Calu3 (cell line): ENCODE measurements around the gene C17orf50. TPM values are rescaled to one million over a fixed set of nuclear protein-coding genes. Genes with fewer than 3 reads are reported as not detected.

Experiments used
- BruUV-seq: library from RNA; stranded (reverse); fragments of 400-500 nt; replicated peaks from 2 replicates; lab custom pipeline; 2021; lab: Mats Ljungman, UMichigan
- CTCF ChIA-PET: fragments of 300-600 bp; sonication (Branson Sonifier 250); formaldehyde crosslinking; loops from one replicate; lab custom pipeline; 2022; ENCODE audit warnings: antibody characterized with exemption; lab: Charles Lee
- DNase-seq: peaks from one replicate; pipeline ENCODE4 v3.0.0; 2022
- H3K27ac Mint-ChIP-seq: one replicate; pipeline ENCODE4 v1.8.0; 2022; ENCODE audit warnings: mixed read lengths; ENCODE audit not compliant: unreplicated experiment
- H3K27me3 Mint-ChIP-seq: one replicate; pipeline ENCODE4 v1.8.0; 2022; ENCODE audit warnings: mixed read lengths; ENCODE audit not compliant: unreplicated experiment
- H3K36me3 Mint-ChIP-seq: one replicate; pipeline ENCODE4 v1.8.0; 2022; ENCODE audit warnings: mild to moderate bottlenecking, moderate library complexity, mixed read lengths; ENCODE audit not compliant: insufficient read depth, unreplicated experiment
- H3K4me1 Mint-ChIP-seq: one replicate; pipeline ENCODE4 v1.8.0; 2022; ENCODE audit warnings: mild to moderate bottlenecking, low read depth, mixed read lengths; ENCODE audit not compliant: unreplicated experiment
- H3K4me3 Mint-ChIP-seq: one replicate; pipeline ENCODE4 v1.8.0; 2022; ENCODE audit warnings: mild to moderate bottlenecking, low read depth, moderate library complexity, mixed read lengths; ENCODE audit not compliant: unreplicated experiment
- H3K9me3 Mint-ChIP-seq: one replicate; pipeline ENCODE4 v1.8.0; 2022; ENCODE audit warnings: low read depth, mixed read lengths; ENCODE audit not compliant: unreplicated experiment
- CTCF ChIP-seq: fragments of 200-600 bp; IDR thresholded peaks from one replicate; pipeline ENCODE4 v1.8.0; 2022; ENCODE audit warnings: antibody characterized with exemption; ENCODE audit not compliant: unreplicated experiment
- intact Hi-C: fragments of 100-400 bp; cut with micrococcal nuclease; formaldehyde crosslinking; loops from one replicate; pipeline ENCODE4 v1.10.0; 2022; ENCODE audit not compliant: unreplicated experiment
- total RNA-seq: library from RNA; stranded (reverse); gene quantifications from 2 replicates; pipeline ENCODE4 v1.2.3, GENCODE V29; 2022

Gene C17orf50
- total RNA-seq, 1 experiment from 2014 or later: not detected

GRCh38 chr17:35715416-35715815 is 45.3 kb upstream of the C17orf50 start:
- Mint-ChIP-seq H3K27ac (no peak overlapping the region), H3K9me3 (no peaks in the 10 kb centered on the region), H3K36me3 (peaks cover 29% of the 10 kb centered on the region), H3K27me3 (no peaks in the 10 kb centered on the region), H3K4me1 (no peaks in the 10 kb centered on the region), H3K4me3 (no peak overlapping the region)
- CTCF ChIA-PET: no interaction called here
- BruUV-seq: no TSS peak
- no peak for DNase-seq
- TF ChIP-seq CTCF: no peak
- intact Hi-C loops: no loop called here

- TF ChIP-seq CTCF: no peak
- BruUV-seq: no TSS peak
- DNase-seq: no peak
- H3K4me1 Mint-ChIP-seq: no peaks in the 10 kb centered on the region
- CTCF ChIA-PET: no interaction called here
- H3K9me3 Mint-ChIP-seq: no peaks in the 10 kb centered on the region
- no peak overlapping the region for H3K4me3 Mint-ChIP-seq
- intact Hi-C loops: no loop called here
- H3K27me3 Mint-ChIP-seq: no peaks in the 10 kb centered on the region
- H3K36me3 Mint-ChIP-seq: peaks cover 32% of the 10 kb centered on the region
- H3K27ac Mint-ChIP-seq: no peak overlapping the region
Measured at GRCh38 chr17:35716173-35716572, 44.5 kb upstream of the C17orf50 start.

GRCh38 chr17:35716897-35717465 is 43.7 kb upstream of the C17orf50 start:
- CTCF ChIA-PET: no interaction called here
- no peaks in the 10 kb centered on the region for H3K4me1 Mint-ChIP-seq
- no peaks in the 10 kb centered on the region for H3K9me3 Mint-ChIP-seq
- H3K27ac Mint-ChIP-seq: no peak overlapping the region
- intact Hi-C loops: no loop called here
- H3K4me3 Mint-ChIP-seq: no peak overlapping the region
- DNase-seq: no peak
- BruUV-seq: no TSS peak
- H3K36me3 Mint-ChIP-seq: peaks cover 26% of the 10 kb centered on the region
- TF ChIP-seq CTCF: no peak
- no peaks in the 10 kb centered on the region for H3K27me3 Mint-ChIP-seq

- H3K27ac Mint-ChIP-seq: no peak overlapping the region
- no peaks in the 10 kb centered on the region for H3K9me3 Mint-ChIP-seq
- H3K4me1 Mint-ChIP-seq: no peaks in the 10 kb centered on the region
- H3K36me3 Mint-ChIP-seq: peaks cover 23% of the 10 kb centered on the region
- H3K27me3 Mint-ChIP-seq: no peaks in the 10 kb centered on the region
- CTCF ChIA-PET: no interaction called here
- no TSS peak for BruUV-seq
- no peak for DNase-seq
- H3K4me3 Mint-ChIP-seq: no peak overlapping the region
- TF ChIP-seq CTCF: no peak
- intact Hi-C loops: no loop called here
Measured at GRCh38 chr17:35717475-35717874, 43.2 kb upstream of the C17orf50 start.
